Liver (tissue), 3 donors: ENCODE measurements around the gene DIP2B.

Experiments used
- ATF3 ChIP-seq: IDR thresholded peaks from 2 replicates; pipeline ENCODE4 v1.6.1; 2016; ENCODE audit warnings: antibody characterized with exemption
- EGR1 ChIP-seq, 2 donors: IDR thresholded peaks; 2 replicates each; pipeline ENCODE4 v1.6.1; 2016 to 2018; ENCODE audit warnings: antibody characterized with exemption in 2 of 2, low read depth in 2 of 2
- FOXA1 ChIP-seq: IDR thresholded peaks from 2 replicates; pipeline ENCODE4 v1.6.1; 2016; ENCODE audit warnings: antibody characterized with exemption
- SP1 ChIP-seq: IDR thresholded peaks from 2 replicates; pipeline ENCODE4 v1.6.1; 2018; ENCODE audit warnings: antibody characterized with exemption, mild to moderate bottlenecking
- YY1 ChIP-seq: IDR thresholded peaks from 2 replicates; pipeline ENCODE4 v1.6.1; 2016; ENCODE audit warnings: antibody characterized with exemption, mild to moderate bottlenecking
- TF ChIP-seq, protein P1 (sequence below): fragments of 150-350 bp; IDR thresholded peaks from 2 replicates; pipeline ENCODE4 v1.5.1; 2017; ENCODE audit warnings: improper control_type of control experiment, low read depth, low read length; ENCODE audit not compliant: missing input control
- TF ChIP-seq, protein P2 (sequence below): IDR thresholded peaks from 2 replicates; pipeline ENCODE4 v1.6.1; 2016; ENCODE audit warnings: antibody characterized with exemption, mild to moderate bottlenecking
- TF ChIP-seq, protein P3 (sequence below): IDR thresholded peaks from 2 replicates; pipeline ENCODE4 v1.6.1; 2016; ENCODE audit warnings: antibody characterized with exemption
- donor health status: healthy.
- donor health status: healthy.

DNA sequence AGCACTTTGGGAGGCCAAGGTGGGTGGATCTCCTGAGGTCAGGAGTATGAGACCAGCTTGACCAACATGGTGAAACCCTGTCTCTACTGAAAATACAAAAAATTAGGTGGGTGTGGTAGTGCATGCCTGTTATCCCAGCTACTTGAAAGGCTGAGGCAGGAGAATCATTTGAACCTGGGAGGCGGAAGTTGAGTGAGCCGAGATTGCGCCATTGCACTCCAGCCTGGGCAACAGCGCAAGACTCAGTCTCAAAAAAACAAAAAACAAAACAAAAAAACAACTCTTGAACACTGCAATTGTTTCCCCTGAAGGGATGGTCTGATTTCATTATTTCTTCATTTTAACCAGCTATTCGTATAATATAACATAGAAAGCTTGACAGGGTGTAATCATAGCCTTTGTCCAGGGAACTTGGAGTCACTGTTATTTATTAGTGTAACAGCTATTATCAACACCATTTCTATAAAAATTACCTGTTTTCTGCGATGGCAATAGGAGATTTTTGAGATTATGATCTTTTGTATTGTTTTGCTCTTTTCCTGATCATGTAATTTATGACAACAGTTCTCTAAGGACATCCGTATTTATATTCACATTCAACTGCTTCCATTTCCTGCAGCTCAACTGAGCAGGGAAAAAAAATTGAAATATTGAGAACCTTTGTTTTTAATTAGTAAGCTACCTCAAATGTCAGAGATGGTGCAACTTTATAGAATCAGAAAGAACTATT is 94.7 kb downstream of the DIP2B start:
- TF ChIP-seq, protein P1, sequence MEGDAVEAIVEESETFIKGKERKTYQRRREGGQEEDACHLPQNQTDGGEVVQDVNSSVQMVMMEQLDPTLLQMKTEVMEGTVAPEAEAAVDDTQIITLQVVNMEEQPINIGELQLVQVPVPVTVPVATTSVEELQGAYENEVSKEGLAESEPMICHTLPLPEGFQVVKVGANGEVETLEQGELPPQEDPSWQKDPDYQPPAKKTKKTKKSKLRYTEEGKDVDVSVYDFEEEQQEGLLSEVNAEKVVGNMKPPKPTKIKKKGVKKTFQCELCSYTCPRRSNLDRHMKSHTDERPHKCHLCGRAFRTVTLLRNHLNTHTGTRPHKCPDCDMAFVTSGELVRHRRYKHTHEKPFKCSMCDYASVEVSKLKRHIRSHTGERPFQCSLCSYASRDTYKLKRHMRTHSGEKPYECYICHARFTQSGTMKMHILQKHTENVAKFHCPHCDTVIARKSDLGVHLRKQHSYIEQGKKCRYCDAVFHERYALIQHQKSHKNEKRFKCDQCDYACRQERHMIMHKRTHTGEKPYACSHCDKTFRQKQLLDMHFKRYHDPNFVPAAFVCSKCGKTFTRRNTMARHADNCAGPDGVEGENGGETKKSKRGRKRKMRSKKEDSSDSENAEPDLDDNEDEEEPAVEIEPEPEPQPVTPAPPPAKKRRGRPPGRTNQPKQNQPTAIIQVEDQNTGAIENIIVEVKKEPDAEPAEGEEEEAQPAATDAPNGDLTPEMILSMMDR = no peak
- TF ChIP-seq, protein P2, sequence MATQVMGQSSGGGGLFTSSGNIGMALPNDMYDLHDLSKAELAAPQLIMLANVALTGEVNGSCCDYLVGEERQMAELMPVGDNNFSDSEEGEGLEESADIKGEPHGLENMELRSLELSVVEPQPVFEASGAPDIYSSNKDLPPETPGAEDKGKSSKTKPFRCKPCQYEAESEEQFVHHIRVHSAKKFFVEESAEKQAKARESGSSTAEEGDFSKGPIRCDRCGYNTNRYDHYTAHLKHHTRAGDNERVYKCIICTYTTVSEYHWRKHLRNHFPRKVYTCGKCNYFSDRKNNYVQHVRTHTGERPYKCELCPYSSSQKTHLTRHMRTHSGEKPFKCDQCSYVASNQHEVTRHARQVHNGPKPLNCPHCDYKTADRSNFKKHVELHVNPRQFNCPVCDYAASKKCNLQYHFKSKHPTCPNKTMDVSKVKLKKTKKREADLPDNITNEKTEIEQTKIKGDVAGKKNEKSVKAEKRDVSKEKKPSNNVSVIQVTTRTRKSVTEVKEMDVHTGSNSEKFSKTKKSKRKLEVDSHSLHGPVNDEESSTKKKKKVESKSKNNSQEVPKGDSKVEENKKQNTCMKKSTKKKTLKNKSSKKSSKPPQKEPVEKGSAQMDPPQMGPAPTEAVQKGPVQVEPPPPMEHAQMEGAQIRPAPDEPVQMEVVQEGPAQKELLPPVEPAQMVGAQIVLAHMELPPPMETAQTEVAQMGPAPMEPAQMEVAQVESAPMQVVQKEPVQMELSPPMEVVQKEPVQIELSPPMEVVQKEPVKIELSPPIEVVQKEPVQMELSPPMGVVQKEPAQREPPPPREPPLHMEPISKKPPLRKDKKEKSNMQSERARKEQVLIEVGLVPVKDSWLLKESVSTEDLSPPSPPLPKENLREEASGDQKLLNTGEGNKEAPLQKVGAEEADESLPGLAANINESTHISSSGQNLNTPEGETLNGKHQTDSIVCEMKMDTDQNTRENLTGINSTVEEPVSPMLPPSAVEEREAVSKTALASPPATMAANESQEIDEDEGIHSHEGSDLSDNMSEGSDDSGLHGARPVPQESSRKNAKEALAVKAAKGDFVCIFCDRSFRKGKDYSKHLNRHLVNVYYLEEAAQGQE = no peak
- no peak for TF ChIP-seq EGR1 (IDR thresholded peaks at IDR 0.05; ENCODE audit: low read depth in 2 of 2)
- no peak for TF ChIP-seq YY1
- TF ChIP-seq SP1 = no peak
- TF ChIP-seq, protein P3, sequence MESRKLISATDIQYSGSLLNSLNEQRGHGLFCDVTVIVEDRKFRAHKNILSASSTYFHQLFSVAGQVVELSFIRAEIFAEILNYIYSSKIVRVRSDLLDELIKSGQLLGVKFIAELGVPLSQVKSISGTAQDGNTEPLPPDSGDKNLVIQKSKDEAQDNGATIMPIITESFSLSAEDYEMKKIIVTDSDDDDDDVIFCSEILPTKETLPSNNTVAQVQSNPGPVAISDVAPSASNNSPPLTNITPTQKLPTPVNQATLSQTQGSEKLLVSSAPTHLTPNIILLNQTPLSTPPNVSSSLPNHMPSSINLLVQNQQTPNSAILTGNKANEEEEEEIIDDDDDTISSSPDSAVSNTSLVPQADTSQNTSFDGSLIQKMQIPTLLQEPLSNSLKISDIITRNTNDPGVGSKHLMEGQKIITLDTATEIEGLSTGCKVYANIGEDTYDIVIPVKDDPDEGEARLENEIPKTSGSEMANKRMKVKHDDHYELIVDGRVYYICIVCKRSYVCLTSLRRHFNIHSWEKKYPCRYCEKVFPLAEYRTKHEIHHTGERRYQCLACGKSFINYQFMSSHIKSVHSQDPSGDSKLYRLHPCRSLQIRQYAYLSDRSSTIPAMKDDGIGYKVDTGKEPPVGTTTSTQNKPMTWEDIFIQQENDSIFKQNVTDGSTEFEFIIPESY = no peak
- no peak for TF ChIP-seq ATF3
- TF ChIP-seq FOXA1 = no peak
